Endothelial cell (in vitro differentiated cells): ENCODE results near the gene GFY. TPM values are rescaled to one million over a fixed set of nuclear protein-coding genes. Genes with fewer than 3 reads are reported as not detected.

Experiments
- DNase-seq: peaks from one replicate; pipeline ENCODE4 v3.0.0; 2021; ENCODE audit warnings: low spot score
- H3K27ac Mint-ChIP-seq: one replicate; pipeline ENCODE4 v1.8.0; 2021; ENCODE audit warnings: mixed read lengths, inconsistent platforms; ENCODE audit not compliant: unreplicated experiment
- H3K27me3 Mint-ChIP-seq: one replicate; pipeline ENCODE4 v1.8.0; 2021; ENCODE audit warnings: mild to moderate bottlenecking, moderate library complexity, mixed read lengths, inconsistent platforms; ENCODE audit not compliant: unreplicated experiment
- H3K36me3 Mint-ChIP-seq: one replicate; pipeline ENCODE4 v1.8.0; 2021; ENCODE audit warnings: mild to moderate bottlenecking, low read depth, mixed read lengths, inconsistent platforms; ENCODE audit not compliant: unreplicated experiment
- H3K4me1 Mint-ChIP-seq: one replicate; pipeline ENCODE4 v1.8.0; 2021; ENCODE audit warnings: mild to moderate bottlenecking, mixed read lengths, inconsistent platforms; ENCODE audit not compliant: unreplicated experiment
- H3K4me3 Mint-ChIP-seq: one replicate; pipeline ENCODE4 v1.8.0; 2021; ENCODE audit warnings: mild to moderate bottlenecking, mixed read lengths, inconsistent platforms; ENCODE audit not compliant: unreplicated experiment
- H3K9me3 Mint-ChIP-seq: one replicate; pipeline ENCODE4 v1.8.0; 2021; ENCODE audit warnings: mixed read lengths, inconsistent platforms; ENCODE audit not compliant: unreplicated experiment
- CTCF ChIP-seq: fragments of 200-600 bp; sonication (generic); IDR thresholded peaks from one replicate; pipeline ENCODE4 v1.5.0; 2021; ENCODE audit warnings: antibody characterized with exemption; ENCODE audit not compliant: unreplicated experiment
- total RNA-seq: library from RNA; stranded (reverse); fragmentation: NEBNext Ultra II Directional; extraction: Animal tissue kit (Norgen Biotek cat#: 25700); gene quantifications from one replicate; pipeline ENCODE4 v1.2.1, GENCODE V29; 2021; ENCODE audit not compliant: unreplicated experiment

GFY gene
- total RNA-seq, 1 donor from 2014 or later: not detected

GRCh38 chr19:49461656-49462055 is 36.5 kb downstream of the GFY start:
- H3K4me1 Mint-ChIP-seq: no peaks in the 10 kb centered on the region
- DNase-seq: no peak
- no peak overlapping the region for H3K27ac Mint-ChIP-seq
- no peak overlapping the region for H3K4me3 Mint-ChIP-seq
- H3K9me3 Mint-ChIP-seq: no peaks in the 10 kb centered on the region
- TF ChIP-seq CTCF: no peak
- H3K36me3 Mint-ChIP-seq: peaks cover 10% of the 10 kb centered on the region
- H3K27me3 Mint-ChIP-seq: peaks cover 9% of the 10 kb centered on the region

- TF ChIP-seq CTCF: no peak
- Mint-ChIP-seq H3K4me1 (no peaks in the 10 kb centered on the region), H3K36me3 (peaks cover 6% of the 10 kb centered on the region), H3K9me3 (no peaks in the 10 kb centered on the region), H3K4me3 (no peak overlapping the region), H3K27me3 (peaks cover 8% of the 10 kb centered on the region), H3K27ac (no peak overlapping the region)
- no peak for DNase-seq
These were observed 37.3 kb downstream of the GFY start for GRCh38 chr19:49462492-49462891.

GRCh38 chr19:49463960-49464740 is 39.0 kb downstream of the GFY start:
- H3K27ac Mint-ChIP-seq: no peak overlapping the region
- no peaks in the 10 kb centered on the region for H3K4me1 Mint-ChIP-seq
- H3K4me3 Mint-ChIP-seq: no peak overlapping the region
- peaks cover 6% of the 10 kb centered on the region for H3K36me3 Mint-ChIP-seq
- TF ChIP-seq CTCF: no peak
- no peak for DNase-seq
- H3K9me3 Mint-ChIP-seq: no peaks in the 10 kb centered on the region
- peaks cover 6% of the 10 kb centered on the region for H3K27me3 Mint-ChIP-seq

GRCh38 chr19:49465371-49465770 is 40.2 kb downstream of the GFY start:
- Mint-ChIP-seq H3K4me3 (no peak overlapping the region), H3K36me3 (peaks cover 6% of the 10 kb centered on the region), H3K4me1 (no peaks in the 10 kb centered on the region), H3K27me3 (peaks cover 6% of the 10 kb centered on the region), H3K9me3 (no peaks in the 10 kb centered on the region), H3K27ac (no peak overlapping the region)
- TF ChIP-seq CTCF: no peak
- no peak for DNase-seq

- Mint-ChIP-seq H3K36me3 (peaks cover 6% of the 10 kb centered on the region), H3K27me3 (peaks cover 5% of the 10 kb centered on the region), H3K4me3 (no peak overlapping the region), H3K9me3 (no peaks in the 10 kb centered on the region), H3K27ac (no peak overlapping the region), H3K4me1 (peaks cover 5% of the 10 kb centered on the region)
- no peak for TF ChIP-seq CTCF
- DNase-seq: no peak
These were observed 43.0 kb downstream of the GFY start for GRCh38 chr19:49468199-49468598.
